ENCODE results near the gene CCDC57.

DNA sequence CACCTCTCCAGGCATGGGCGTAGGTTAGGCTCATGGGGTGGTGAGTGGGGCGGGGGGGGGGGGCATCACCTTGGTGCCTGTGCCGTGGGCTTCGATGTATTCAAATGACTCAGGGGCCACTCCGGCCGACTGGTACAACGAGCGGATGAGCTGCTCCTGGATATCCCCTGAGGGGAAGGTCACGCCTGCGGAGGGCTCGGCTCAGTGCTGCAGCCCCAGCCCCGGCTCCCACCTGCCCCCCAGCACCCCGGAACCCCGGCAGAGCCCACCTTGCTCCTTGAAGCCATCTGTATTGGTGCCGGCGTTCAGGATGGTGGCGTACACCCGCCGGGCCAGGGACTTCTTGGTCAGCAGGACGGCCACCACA lies 120.0 kb downstream of the CCDC57 start:
- TF ChIP-seq CTCF (IDR thresholded peaks at IDR 0.05): no peak
- TF ChIP-seq POLR2A (IDR thresholded peaks at IDR 0.05): no peak

All from heart left ventricle (tissue), 13 donors.